Panc1 (cell line): ENCODE results near the gene CARMIL1.

Experiments used
- TF ChIP-seq, protein P1 (sequence below): fragments of 450-650 bp; IDR thresholded peaks from 2 replicates; pipeline ENCODE4 v1.5.1; 2017; ENCODE audit warnings: mild to moderate bottlenecking
- TF ChIP-seq, protein P2 (sequence below), 2 experiments: IDR thresholded peaks; 2 replicates each; pipeline ENCODE4 v1.6.1; 2011 to 2012; ENCODE audit warnings: low read depth in 2 of 2, control low read depth in 1 of 2, low read length in 1 of 2, mild to moderate bottlenecking in 1 of 2, moderate library complexity in 1 of 2; ENCODE audit not compliant: insufficient read depth in 1 of 2

DNA sequence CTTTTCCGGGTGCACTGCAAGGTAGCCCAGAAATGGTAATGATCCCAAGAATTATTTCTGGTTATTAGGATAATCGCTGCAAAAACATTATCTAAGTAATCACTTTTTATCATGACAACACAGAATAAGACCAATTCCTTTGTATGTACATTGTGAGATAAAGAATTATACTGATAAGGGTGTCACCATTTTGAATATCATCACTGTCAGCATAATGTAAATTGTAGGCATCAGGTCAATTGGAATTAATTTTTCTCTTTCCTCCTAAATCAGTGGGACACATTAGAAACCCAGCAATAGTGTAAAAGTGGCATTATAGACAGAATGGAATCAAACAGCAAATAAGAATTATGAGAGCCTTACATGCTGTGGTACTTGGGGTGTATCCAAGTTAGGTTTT, 189.7 kb downstream of the CARMIL1 start:
- TF ChIP-seq, protein P1, sequence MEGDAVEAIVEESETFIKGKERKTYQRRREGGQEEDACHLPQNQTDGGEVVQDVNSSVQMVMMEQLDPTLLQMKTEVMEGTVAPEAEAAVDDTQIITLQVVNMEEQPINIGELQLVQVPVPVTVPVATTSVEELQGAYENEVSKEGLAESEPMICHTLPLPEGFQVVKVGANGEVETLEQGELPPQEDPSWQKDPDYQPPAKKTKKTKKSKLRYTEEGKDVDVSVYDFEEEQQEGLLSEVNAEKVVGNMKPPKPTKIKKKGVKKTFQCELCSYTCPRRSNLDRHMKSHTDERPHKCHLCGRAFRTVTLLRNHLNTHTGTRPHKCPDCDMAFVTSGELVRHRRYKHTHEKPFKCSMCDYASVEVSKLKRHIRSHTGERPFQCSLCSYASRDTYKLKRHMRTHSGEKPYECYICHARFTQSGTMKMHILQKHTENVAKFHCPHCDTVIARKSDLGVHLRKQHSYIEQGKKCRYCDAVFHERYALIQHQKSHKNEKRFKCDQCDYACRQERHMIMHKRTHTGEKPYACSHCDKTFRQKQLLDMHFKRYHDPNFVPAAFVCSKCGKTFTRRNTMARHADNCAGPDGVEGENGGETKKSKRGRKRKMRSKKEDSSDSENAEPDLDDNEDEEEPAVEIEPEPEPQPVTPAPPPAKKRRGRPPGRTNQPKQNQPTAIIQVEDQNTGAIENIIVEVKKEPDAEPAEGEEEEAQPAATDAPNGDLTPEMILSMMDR, result no peak
- TF ChIP-seq, protein P2, sequence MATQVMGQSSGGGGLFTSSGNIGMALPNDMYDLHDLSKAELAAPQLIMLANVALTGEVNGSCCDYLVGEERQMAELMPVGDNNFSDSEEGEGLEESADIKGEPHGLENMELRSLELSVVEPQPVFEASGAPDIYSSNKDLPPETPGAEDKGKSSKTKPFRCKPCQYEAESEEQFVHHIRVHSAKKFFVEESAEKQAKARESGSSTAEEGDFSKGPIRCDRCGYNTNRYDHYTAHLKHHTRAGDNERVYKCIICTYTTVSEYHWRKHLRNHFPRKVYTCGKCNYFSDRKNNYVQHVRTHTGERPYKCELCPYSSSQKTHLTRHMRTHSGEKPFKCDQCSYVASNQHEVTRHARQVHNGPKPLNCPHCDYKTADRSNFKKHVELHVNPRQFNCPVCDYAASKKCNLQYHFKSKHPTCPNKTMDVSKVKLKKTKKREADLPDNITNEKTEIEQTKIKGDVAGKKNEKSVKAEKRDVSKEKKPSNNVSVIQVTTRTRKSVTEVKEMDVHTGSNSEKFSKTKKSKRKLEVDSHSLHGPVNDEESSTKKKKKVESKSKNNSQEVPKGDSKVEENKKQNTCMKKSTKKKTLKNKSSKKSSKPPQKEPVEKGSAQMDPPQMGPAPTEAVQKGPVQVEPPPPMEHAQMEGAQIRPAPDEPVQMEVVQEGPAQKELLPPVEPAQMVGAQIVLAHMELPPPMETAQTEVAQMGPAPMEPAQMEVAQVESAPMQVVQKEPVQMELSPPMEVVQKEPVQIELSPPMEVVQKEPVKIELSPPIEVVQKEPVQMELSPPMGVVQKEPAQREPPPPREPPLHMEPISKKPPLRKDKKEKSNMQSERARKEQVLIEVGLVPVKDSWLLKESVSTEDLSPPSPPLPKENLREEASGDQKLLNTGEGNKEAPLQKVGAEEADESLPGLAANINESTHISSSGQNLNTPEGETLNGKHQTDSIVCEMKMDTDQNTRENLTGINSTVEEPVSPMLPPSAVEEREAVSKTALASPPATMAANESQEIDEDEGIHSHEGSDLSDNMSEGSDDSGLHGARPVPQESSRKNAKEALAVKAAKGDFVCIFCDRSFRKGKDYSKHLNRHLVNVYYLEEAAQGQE (IDR thresholded peaks at IDR 0.05; ENCODE audit: insufficient read depth in 1 of 2, low read depth in 2 of 2, low read length in 1 of 2), result no peak
